Stimulated activated CD8-positive, alpha-beta memory T cell treated with anti-CD3 and anti-CD28 coated beads, Interleukin-12 subunit alpha, Interleukin-12 subunit beta, amount 100 ng/mL, for 1 hour (primary cell): ENCODE measurements around the gene CTPS1.

Experiments
- DNase-seq: peaks from one replicate; pipeline ENCODE4 v3.0.0-alpha.2; 2020; ENCODE audit warnings: low read depth

CTPS1 gene

DNA sequence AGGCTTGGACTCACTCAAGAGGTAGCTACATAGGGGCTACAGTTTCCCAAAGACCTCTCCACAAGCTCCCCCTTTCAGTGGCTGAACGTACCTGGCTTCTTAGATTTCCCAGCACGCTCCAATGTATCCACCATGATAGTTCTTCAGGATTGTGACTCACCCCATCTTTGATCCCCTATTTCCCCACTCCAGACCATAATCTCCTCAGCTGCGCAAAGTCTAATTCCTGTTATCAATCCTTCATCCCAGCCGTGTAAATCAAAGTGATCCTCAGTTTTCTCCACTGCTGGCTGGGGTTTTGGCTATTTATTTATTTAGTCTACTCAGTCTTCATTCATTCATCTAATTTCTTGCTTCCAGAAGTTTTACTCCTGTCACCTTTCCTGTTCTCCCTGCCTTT, 13.1 kb upstream of the CTPS1 start:
- DNase-seq, result no peak

- no peak for DNase-seq
Measured at GRCh38 chr1:40969445-40969844, 10.1 kb upstream of the CTPS1 start.

GRCh38 chr1:40971966-40972365, 7.5 kb upstream of the CTPS1 start:
- DNase-seq, result no peak

DNA sequence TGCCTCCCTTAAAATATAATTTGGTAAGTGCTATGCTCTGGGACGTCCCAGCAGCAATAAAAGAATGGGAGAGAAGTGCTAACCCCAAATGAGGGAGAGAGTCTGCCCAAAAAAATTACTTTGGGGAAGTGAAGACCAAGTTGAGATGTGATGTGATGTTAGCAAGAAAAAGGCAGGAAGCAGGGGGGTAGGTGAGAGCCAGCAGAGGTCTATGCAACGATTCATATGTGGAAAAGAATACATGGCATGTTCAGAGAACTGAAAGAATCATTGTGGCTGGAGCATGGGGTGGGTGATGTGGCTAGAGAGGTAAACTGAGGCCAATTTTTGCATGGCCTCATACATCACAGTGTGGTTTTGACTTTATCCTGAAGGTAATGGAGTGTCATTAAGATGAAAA, 5.6 kb upstream of the CTPS1 start:
- no peak for DNase-seq

DNA sequence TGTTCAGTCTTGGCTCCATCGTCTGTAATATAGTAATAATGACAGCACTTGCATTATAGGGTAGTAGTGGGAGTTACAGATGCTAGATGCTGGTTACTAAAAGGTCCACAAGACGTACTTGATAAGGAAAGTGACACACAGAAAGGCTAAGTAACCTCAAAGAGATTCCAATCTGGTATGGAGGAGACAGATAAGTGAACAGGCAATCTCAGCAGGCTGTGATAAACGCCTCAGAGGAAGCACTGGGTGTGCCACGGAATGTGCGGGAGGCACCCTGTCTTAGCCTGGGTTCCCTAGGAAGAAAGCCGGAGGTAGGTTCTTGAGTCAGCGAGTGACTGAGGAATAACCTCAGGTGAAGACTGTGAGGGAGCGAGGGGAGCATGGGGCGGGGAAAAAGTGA, 4.6 kb upstream of the CTPS1 start:
- no peak for DNase-seq

- DNase-seq, result no peak
Measured at GRCh38 chr1:40976952-40977690, 2.4 kb upstream of the CTPS1 start.

DNA sequence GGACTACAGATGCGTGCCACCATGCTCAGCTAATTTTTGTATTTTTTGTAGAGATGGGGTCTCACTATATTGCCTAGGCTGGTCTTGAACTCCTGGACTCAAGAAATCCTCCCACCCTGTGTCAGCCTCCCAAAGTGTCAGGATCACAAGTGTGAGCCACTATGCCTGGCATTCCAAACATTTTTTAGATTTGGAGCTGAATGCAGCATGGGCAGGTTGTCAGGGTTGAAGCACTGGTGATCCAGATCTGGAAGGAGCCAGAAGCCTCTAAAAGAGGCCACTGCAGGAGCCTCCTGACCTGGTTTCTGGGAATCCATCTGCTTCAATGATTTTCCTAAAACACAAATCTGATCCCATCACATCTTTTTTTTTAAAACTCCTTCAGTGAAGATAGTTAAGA, 1.8 kb upstream of the CTPS1 start:
- DNase-seq, result no peak

DNA sequence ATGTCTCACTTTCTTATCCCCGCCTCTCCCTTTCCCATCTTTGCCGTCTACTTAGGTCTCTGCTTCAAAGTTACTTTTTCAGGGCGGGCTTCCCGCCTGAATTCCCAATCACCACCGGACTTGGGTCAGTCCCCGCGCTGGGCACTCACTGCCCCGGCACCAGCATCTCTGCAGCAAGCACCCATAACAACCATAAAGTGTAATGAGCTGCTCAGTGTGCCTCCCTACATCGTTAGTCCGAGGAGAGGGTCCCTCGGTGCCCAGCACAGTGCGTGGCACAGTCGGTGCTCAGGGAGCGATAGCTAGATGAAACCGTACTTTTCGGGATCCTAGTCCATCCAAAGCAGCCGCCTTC, 633 bp upstream of the CTPS1 start:
- no peak for DNase-seq

- DNase-seq, result no peak
Measured at GRCh38 chr1:40980068-40980452, 564 bp downstream of the CTPS1 start.

GRCh38 chr1:40980453-40981121, 1.1 kb downstream of the CTPS1 start:
- DNase-seq, result peak; percentile 20

DNA sequence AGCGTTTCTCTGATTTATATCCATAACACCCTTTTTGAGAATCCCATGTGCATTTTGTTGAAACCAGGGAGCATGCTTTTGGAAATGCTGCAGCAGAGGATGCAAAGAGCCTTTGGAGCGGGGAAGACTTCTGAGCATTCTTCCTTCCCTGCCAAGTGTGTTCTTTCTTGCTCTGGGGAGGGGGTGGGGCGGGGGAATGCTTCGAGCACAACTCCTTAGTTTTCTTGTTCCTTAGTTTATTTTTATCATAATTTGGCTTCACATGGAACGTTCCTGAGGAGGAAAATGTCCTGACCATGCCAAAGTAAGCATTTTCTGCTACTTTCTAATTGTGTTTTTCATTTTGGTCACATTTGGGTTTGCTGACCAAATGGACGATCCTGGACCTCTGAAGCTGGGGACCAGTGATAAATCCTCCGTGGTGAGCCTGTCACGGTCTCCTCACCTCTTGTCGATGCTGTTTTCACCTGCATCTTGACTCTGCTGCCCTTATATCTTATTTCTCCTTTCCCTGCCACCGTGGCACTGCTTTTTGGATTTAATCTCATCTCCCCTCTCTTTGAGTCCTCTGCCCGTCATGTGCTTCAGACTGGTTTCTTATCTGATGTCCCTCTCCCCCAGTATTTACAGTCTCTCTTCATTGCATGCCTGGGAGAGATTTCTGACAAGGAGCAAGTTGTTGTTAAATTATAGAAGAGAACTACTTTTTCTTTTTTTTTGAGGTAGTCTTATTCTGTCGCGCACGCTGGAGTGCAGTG, 2.4 kb downstream of the CTPS1 start:
- no peak for DNase-seq

DNA sequence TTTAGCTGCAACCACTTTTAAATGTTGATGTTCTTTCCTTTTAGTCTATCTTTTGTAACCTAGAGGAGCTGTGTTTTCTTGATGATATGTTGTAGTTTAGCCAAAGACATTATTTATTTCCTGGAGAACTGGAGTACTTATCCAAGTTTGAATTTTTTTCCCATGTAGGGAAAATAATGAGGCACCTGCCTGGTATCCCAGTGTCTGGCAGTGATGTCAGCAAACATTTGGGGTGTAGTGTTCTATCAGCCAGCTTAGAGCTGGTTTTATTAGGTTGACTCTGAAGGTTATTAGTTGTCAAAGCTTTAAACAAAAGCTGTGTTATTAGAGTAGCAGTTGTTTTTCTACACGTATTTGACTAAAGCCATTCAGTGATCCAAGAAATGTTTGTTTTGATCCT, 3.2 kb downstream of the CTPS1 start:
- no peak for DNase-seq

DNA sequence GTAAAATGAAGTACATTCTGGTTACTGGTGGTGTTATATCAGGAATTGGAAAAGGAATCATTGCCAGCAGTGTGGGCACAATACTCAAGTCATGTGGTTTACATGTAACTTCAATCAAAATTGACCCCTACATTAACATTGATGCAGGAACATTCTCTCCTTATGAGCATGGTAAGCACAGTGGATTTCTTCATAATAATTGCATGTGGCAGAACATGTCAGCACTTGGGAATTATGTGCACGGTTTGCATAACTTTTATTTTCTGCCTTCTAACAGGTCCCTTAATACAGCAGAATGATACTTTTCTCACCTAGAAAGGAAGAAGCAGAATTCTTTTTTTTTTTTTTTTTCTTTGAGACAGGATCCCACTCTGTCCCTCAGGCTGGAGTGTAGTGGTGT, 3.8 kb downstream of the CTPS1 start:
- DNase-seq, result no peak

DNA sequence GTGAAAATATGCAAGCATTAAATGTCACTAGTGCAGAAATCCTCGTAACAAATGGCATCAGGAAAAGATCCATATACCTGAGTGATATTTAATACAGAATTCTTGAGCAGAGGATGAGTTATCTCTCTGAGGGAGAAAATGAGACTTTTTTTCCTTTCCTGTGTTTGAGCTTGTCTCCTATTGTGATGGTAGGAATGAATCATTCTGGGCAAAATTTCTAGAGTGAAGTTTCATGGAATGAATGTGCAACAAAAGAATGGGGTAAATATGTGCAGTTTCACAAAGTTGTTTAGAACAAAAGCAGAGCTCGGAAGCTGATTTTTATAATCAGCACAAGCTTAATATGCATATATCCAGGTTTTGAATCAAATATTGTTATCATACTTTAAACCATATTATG, 4.6 kb downstream of the CTPS1 start:
- no peak for DNase-seq

DNA sequence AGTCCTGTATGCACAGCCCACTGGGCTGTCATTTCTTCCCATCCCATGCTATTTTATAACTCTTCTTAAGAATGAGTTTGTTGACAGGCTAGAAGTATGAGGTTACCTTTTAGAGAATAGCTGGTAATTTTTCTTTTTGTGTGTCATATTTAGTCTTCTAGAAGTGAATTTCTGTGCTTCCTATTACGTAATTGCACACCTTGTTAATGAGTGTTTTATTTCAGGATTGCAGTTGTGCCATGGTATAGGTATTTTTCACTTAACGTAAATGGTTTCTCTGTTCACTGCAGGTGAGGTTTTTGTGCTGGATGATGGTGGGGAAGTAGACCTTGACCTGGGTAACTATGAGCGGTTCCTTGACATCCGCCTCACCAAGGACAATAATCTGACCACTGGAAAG, 5.0 kb downstream of the CTPS1 start:
- no peak for DNase-seq

DNA sequence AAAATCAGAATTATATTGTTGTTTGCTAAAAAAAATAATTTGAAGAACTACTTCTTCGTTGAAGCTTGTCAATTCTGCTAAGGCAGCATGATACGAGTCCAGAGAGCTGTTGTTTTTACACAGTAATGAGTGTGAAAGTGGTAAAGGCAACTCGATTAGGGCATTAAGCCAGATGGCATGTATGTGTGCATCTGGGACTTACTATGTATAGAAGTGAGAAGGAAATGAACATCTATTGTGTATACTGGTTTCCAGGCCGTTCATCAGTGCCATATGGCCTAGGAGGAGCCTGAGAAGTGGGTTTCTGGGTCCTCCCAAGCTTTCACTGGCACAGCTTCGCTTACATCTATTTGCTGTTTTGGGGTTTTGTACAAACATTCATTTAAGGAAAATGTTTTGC, 5.7 kb downstream of the CTPS1 start:
- no peak for DNase-seq

GRCh38 chr1:40985875-40986274, 6.4 kb downstream of the CTPS1 start:
- no peak for DNase-seq

- no peak for DNase-seq
Measured at GRCh38 chr1:40986328-40986783, 6.9 kb downstream of the CTPS1 start.

- no peak for DNase-seq
Measured at GRCh38 chr1:40986956-40987355, 7.5 kb downstream of the CTPS1 start.

DNA sequence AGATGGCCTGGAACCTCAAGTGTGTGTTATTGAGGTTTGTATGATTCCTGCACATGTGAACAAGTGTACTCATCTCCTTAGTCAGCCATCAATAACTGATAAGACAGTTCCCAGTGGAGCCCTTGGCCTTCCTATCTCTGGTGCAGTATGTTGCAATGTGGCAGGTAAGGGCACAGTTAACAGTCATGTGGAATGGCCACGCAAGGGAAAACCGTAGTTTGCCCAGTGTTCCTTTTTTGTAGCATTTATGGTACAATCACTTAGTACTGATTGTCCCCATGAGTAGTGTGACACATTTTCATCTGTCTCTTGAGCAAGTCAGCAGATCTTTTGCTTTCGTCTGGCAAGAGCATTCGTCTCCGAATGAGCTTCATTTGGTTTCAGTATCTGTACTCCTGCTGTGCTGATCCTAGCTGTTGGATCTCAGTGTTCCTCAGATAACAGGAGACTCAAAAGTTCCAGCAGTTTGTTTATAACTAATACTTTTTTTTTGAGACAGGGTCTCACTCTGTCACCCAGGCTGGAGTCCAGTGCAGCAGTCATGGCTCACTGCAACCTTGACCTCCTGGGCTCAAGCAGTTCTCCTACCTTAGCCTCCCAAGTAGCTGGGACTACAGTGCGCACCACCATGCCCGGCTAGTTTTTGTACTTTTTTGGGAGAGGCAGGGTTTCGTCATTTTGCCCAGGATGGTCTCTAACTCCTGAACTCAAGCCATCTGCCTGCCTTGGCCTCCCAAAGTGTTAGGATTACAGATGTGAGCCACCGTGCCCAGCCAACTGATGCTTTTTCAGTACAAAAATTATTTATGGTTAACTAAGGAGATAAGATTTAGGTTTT, 8.2 kb downstream of the CTPS1 start:
- DNase-seq, result no peak

DNA sequence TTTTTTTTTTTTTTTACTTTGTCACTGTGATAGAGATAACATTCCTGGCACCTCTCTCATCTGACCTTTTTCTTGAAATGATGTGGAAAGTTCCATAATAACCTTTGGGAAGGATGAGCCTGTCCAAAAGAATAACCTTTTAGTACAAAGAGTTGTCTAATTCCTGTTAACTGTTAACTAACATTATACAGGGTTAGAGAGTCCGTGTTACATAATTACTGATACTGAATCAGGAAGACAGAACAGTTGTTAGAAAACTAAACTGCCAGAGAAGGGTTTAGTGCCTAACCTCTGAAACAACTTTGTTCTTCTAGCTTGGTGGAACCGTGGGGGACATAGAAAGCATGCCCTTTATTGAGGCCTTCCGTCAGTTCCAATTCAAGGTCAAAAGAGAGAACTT, 8.8 kb downstream of the CTPS1 start:
- no peak for DNase-seq

DNA sequence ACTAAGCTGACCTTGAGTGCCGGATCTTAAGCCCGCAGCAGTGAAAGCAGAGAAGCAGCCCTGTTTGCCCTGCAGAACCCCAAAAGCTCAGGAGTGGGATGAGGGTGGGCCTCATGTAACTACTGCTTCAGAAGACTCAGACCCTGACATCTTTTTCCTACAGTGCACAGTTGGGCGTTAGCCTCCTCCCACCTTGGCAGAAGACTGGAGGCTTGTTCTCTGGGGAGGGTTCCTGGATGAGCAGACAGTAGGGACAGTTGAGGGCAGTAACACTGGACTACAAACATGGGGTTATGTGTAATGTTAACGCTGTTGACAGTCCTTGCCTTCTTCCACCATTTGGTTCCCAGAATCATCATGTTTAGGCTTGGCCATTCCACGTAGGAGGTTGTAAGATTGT, 9.6 kb downstream of the CTPS1 start:
- no peak for DNase-seq
